PFSK-1 (cell line): ENCODE results near the gene PANK1.

ENCODE experiments used
- FOXP2 ChIP-seq: optimal IDR thresholded peaks from 2 replicates; pipeline ENCODE3; 2011; ENCODE audit warnings: borderline replicate concordance, control low read depth, inconsistent platforms; ENCODE audit not compliant: insufficient read depth; ENCODE audit errors: extremely low read length, extremely low read depth
- POLR2AphosphoS5 ChIP-seq: IDR thresholded peaks from 2 replicates; pipeline ENCODE4 v1.6.1; 2012; ENCODE audit warnings: low read depth, mild to moderate bottlenecking, control low read depth, low read length, moderate library complexity
- REST ChIP-seq, 2 experiments: IDR thresholded peaks; 2 replicates each; pipeline versions ENCODE4 v1.6.1 to v1.8.0; 2011 to 2012; ENCODE audit warnings: low read depth in 2 of 2, low read length in 2 of 2, control low read depth in 1 of 2, inconsistent platforms in 1 of 2, mild to moderate bottlenecking in 1 of 2, moderate library complexity in 1 of 2; ENCODE audit not compliant: insufficient read depth in 1 of 2
- SIN3A ChIP-seq: IDR thresholded peaks from 2 replicates; pipeline ENCODE4 v1.6.1; 2012; ENCODE audit warnings: mild to moderate bottlenecking, low read length, moderate library complexity, borderline replicate concordance; ENCODE audit not compliant: insufficient read depth
- TAF1 ChIP-seq: IDR thresholded peaks from 2 replicates; pipeline ENCODE4 v1.6.1; 2012; ENCODE audit warnings: low read length, control low read depth, borderline replicate concordance; ENCODE audit not compliant: insufficient read depth

GRCh38 chr10:89645742-89646172 is 715 bp upstream of the PANK1 start:
- TF ChIP-seq TAF1, result no peak
- no peak for TF ChIP-seq REST (IDR thresholded peaks at IDR 0.05; ENCODE audit: insufficient read depth in 1 of 2, low read depth in 2 of 2, low read length in 2 of 2)
- TF ChIP-seq SIN3A, result no peak
- TF ChIP-seq POLR2AphosphoS5, result no peak
- no peak for TF ChIP-seq FOXP2
